ENCODE results near the gene ATG14.

Gene ATG14

GRCh38 chr14:55316564-55316963, 95.1 kb downstream of the ATG14 start:
- H3K27ac ChIP-seq: peak overlapping the region; percentile 68
- no peak for TF ChIP-seq ZFX (IDR thresholded peaks at IDR 0.05)
- TF ChIP-seq, protein P1, sequence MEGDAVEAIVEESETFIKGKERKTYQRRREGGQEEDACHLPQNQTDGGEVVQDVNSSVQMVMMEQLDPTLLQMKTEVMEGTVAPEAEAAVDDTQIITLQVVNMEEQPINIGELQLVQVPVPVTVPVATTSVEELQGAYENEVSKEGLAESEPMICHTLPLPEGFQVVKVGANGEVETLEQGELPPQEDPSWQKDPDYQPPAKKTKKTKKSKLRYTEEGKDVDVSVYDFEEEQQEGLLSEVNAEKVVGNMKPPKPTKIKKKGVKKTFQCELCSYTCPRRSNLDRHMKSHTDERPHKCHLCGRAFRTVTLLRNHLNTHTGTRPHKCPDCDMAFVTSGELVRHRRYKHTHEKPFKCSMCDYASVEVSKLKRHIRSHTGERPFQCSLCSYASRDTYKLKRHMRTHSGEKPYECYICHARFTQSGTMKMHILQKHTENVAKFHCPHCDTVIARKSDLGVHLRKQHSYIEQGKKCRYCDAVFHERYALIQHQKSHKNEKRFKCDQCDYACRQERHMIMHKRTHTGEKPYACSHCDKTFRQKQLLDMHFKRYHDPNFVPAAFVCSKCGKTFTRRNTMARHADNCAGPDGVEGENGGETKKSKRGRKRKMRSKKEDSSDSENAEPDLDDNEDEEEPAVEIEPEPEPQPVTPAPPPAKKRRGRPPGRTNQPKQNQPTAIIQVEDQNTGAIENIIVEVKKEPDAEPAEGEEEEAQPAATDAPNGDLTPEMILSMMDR (conservative IDR thresholded peaks at IDR 0.05): no peak
